Omental fat pad (tissue), 4 donors: Measurements from ENCODE around the gene IRF3. TPM values are rescaled to one million over a fixed set of nuclear protein-coding genes. Genes with fewer than 3 reads are reported as not detected.
A peak's percentile ranks its signal among the peaks of the same experiment; 100 is the strongest.
"Not testable (repeated sequence)": the region's sequence is repeated elsewhere in the genome, so short reads cannot be mapped to it uniquely, and the experiment has no call there.

Experiments used
- ATAC-seq: fragments of 150-250 bp; one replicate; pipeline ENCODE4 v1.9.1; 2016; ENCODE audit warnings: mild to moderate bottlenecking, moderate library complexity; ENCODE audit not compliant: low FRiP score
- DNase-seq: peaks from one replicate; pipeline ENCODE4 v3.0.0-alpha.2; 2019; ENCODE audit warnings: low spot score
- CTCF ChIP-seq, 3 donors: fragments of 450-650 bp; IDR thresholded peaks; one replicate each; pipeline ENCODE4 v1.5.1; 2016 to 2017; ENCODE audit warnings: antibody characterized with exemption in 3 of 3, mild to moderate bottlenecking in 3 of 3, moderate library complexity in 2 of 3
- total RNA-seq, 4 donors: library from RNA; depleted of rRNA; stranded (reverse); fragments of >200 nt; gene quantifications; one replicate each; pipeline ENCODE4 v1.1.0, GENCODE V29; 2016

Gene IRF3
- total RNA-seq, 4 donors from 2014 or later: 32.4 to 62.7 (median 36.4) TPM

- ATAC-seq (no peak), DNase-seq (peak; percentile 40)
- no peak for TF ChIP-seq CTCF (IDR thresholded peaks at IDR 0.05)
Measured at GRCh38 chr19:49637821-49638738, 27.6 kb downstream of the IRF3 start.

- TF ChIP-seq CTCF (IDR thresholded peaks at IDR 0.05): no peak
- ATAC-seq: no peak
- no peak for DNase-seq
Measured at GRCh38 chr19:49636233-49636932, 29.3 kb downstream of the IRF3 start.

- TF ChIP-seq CTCF (IDR thresholded peaks at IDR 0.05): no peak
- no peak for ATAC-seq
- DNase-seq: no peak
Measured at GRCh38 chr19:49635530-49636232, 30.0 kb downstream of the IRF3 start.

- DNase-seq: not testable (repeated sequence)
Measured at GRCh38 chr19:49633273-49633672, 32.4 kb downstream of the IRF3 start.

GRCh38 chr19:49632576-49632975 lies 33.1 kb downstream of the IRF3 start:
- ATAC-seq: no peak
- DNase-seq: no peak
- TF ChIP-seq CTCF (IDR thresholded peaks at IDR 0.05): no peak

More at GRCh38 chr19:49633273-49633672, 32.4 kb downstream of the IRF3 start:
- not testable (repeated sequence) for ATAC-seq

GRCh38 chr19:49631610-49632192 lies 34.0 kb downstream of the IRF3 start:
- DNase-seq (no peak), ATAC-seq (no peak)
- no peak for TF ChIP-seq CTCF (IDR thresholded peaks at IDR 0.05)
